ACC112 (cell line): Measurements from ENCODE around the gene RAD54L2.
"Not testable (repeated sequence)": the region's sequence is repeated elsewhere in the genome, so short reads cannot be mapped to it uniquely, and the experiment has no call there.

Source experiments
- H2AFZ ChIP-seq: fragments of 200-600 bp; sonication (generic); one replicate; pipeline ENCODE4 v1.6.0; 2017; ENCODE audit warnings: antibody characterized with exemption, low read length; ENCODE audit not compliant: unreplicated experiment
- H3K27ac ChIP-seq: fragments of 200-600 bp; sonication (generic); 2 replicates; pipeline ENCODE4 v1.5.1; 2014; ENCODE audit warnings: low read depth, mild to moderate bottlenecking, antibody characterized with exemption, low read length, moderate library complexity
- H3K27me3 ChIP-seq: fragments of 200-600 bp; sonication (generic); 2 replicates; pipeline ENCODE4 v1.6.1; 2014; ENCODE audit warnings: mild to moderate bottlenecking, antibody characterized with exemption, low read length, moderate library complexity, mixed read lengths; ENCODE audit not compliant: insufficient read depth
- H3K36me3 ChIP-seq: fragments of 200-600 bp; sonication (generic); 2 replicates; pipeline ENCODE4 v1.6.1; 2016; ENCODE audit warnings: mild to moderate bottlenecking, antibody characterized with exemption, low read length, moderate library complexity, mixed read lengths; ENCODE audit not compliant: insufficient read depth
- H3K4me1 ChIP-seq: fragments of 200-600 bp; sonication (generic); one replicate; pipeline ENCODE4 v1.6.1; 2016; ENCODE audit warnings: low read length, mixed read lengths; ENCODE audit not compliant: insufficient read depth, unreplicated experiment, control insufficient read depth
- H3K4me3 ChIP-seq: fragments of 200-600 bp; sonication (generic); 2 replicates; pipeline ENCODE4 v1.5.1; 2014; ENCODE audit warnings: mild to moderate bottlenecking, low read depth, low read length
- H3K79me2 ChIP-seq: fragments of 200-600 bp; sonication (generic); one replicate; pipeline ENCODE4 v1.6.0; 2016; ENCODE audit warnings: low read length; ENCODE audit not compliant: control insufficient read depth, unreplicated experiment, insufficient read depth

The RAD54L2 gene

GRCh38 chr3:51520906-51521730 is 17.4 kb upstream of the RAD54L2 start:
- not testable (repeated sequence) for H3K4me1 ChIP-seq, H2AFZ ChIP-seq, H3K4me3 ChIP-seq, H3K27me3 ChIP-seq, H3K27ac ChIP-seq, H3K36me3 ChIP-seq, H3K79me2 ChIP-seq

- peaks cover 9% of the 10 kb centered on the region; the same call in 1 of the 2 replicates for H3K27me3 ChIP-seq
- no peaks in the 10 kb centered on the region for H3K36me3 ChIP-seq
- no peaks in the 10 kb centered on the region for H3K4me1 ChIP-seq
- no peak overlapping the region for H3K27ac ChIP-seq
- H2AFZ ChIP-seq: no peak overlapping the region
- H3K4me3 ChIP-seq: no peak overlapping the region
- H3K79me2 ChIP-seq: no peaks in the 10 kb centered on the region
Observed at GRCh38 chr3:51522273-51522962, 16.1 kb upstream of the RAD54L2 start.

GRCh38 chr3:51524874-51525273 is 13.6 kb upstream of the RAD54L2 start:
- H3K27ac ChIP-seq, H3K36me3 ChIP-seq, H3K4me3 ChIP-seq, H3K79me2 ChIP-seq, H2AFZ ChIP-seq, H3K4me1 ChIP-seq: not testable (repeated sequence)
- peaks cover 10% of the 10 kb centered on the region; the same call in 1 of the 2 replicates for H3K27me3 ChIP-seq

DNA sequence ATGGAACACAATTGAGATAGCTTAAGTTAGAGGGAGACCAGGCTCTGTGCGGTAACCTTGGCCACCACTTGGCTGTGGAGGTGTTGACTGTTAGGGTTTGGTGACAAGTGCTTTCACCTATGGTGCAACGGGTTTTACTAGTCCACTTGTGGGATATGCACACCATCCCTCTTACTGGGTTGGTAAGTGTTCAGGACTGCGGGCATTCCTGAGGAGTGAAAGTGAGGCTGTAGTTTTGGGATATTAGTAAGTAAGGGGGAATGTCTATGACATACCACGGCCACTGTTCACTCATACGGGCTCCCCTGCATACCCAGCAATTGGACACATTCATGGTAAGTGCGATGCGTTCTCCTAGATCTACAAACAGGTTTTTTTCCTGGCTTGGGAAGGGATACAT is 8.0 kb upstream of the RAD54L2 start:
- Histone ChIP-seq H3K27ac (no peak overlapping the region), H3K27me3 (peaks cover 15% of the 10 kb centered on the region), H3K4me3 (no peak overlapping the region), H2AFZ (no peak overlapping the region), H3K79me2 (no peaks in the 10 kb centered on the region), H3K36me3 (no peaks in the 10 kb centered on the region), H3K4me1 (no peaks in the 10 kb centered on the region)

DNA sequence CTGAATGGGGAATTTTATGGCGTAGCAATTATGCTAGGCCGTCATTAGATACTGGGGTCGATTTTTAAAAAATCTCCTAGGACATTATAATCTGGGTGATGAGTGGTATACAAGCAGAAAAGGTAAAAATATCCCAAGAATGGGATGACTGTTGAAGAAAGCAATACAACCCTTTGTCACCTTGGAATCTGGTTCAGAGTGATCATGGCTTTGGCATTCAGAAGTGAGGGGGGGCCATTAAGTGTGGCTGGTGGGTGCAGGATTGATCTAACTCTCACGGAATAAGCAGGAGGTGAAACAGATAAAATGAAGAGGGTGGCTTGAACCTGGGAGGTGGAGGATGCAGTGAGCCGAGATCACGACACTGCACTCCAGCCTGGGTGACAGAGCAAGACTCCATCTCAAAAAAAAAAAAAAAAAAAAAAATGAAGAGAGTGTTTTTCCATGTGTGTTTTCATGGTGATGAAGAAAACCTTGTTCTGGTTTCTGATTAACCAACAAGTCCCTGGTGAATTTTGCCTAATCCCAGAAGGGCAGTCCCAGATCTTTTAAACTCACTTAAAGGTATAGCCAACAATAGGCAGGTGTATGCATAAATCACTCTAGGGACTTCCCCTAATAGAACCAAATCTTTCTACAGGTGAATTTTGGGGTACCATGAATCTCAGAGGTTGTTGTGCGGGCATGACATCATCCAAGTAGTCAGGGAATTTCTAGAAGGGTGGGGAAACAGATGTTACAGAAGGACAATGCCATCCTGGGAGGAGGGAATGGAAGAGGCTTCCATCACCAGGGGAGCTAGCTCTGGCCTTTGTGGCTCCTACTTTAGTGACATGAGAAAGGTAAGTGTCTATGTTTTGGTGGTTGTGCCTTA is 3.1 kb upstream of the RAD54L2 start:
- H3K79me2 ChIP-seq: peaks cover 21% of the 10 kb centered on the region
- H3K27me3 ChIP-seq: peaks cover 3% of the 10 kb centered on the region
- no peak overlapping the region for H2AFZ ChIP-seq
- no peaks in the 10 kb centered on the region for H3K36me3 ChIP-seq
- no peak overlapping the region for H3K27ac ChIP-seq
- H3K4me1 ChIP-seq: peaks cover 8% of the 10 kb centered on the region
- no peak overlapping the region for H3K4me3 ChIP-seq

GRCh38 chr3:51537631-51538030 is 888 bp upstream of the RAD54L2 start:
- peak overlapping the region; percentile 98 for H2AFZ ChIP-seq
- H3K27ac ChIP-seq, H3K27me3 ChIP-seq, H3K36me3 ChIP-seq: not testable (repeated sequence)
- peak overlapping the region; percentile 79 for H3K4me3 ChIP-seq
- H3K79me2 ChIP-seq: peaks cover 40% of the 10 kb centered on the region
- H3K4me1 ChIP-seq: peaks cover 11% of the 10 kb centered on the region

- H3K27me3 ChIP-seq: no peaks in the 10 kb centered on the region; the same call in 1 of the 2 replicates
- peaks cover 11% of the 10 kb centered on the region for H3K4me1 ChIP-seq
- H3K79me2 ChIP-seq: peaks cover 45% of the 10 kb centered on the region
- H3K4me3 ChIP-seq: peak overlapping the region; percentile 79
- peak overlapping the region; percentile 98 for H2AFZ ChIP-seq
- H3K27ac ChIP-seq: peak overlapping the region; percentile 6; the same call in 1 of the 2 replicates
- 0 out of 2 replicates have a peak, but pooled peaks cover 5% of the 10 kb centered on the region for H3K36me3 ChIP-seq
Observed at GRCh38 chr3:51538115-51538458, 432 bp upstream of the RAD54L2 start.

- H3K27ac ChIP-seq: peak overlapping the region; percentile 87
- no peaks in the 10 kb centered on the region for H3K27me3 ChIP-seq
- peaks cover 51% of the 10 kb centered on the region for H3K79me2 ChIP-seq
- peaks cover 11% of the 10 kb centered on the region for H3K4me1 ChIP-seq
- H3K36me3 ChIP-seq: 0 out of 2 replicates have a peak, but pooled peaks cover 5% of the 10 kb centered on the region
- peak overlapping the region; percentile 84 for H2AFZ ChIP-seq
- peak overlapping the region; percentile 79 for H3K4me3 ChIP-seq
Observed at GRCh38 chr3:51539291-51539941, 897 bp downstream of the RAD54L2 start.

DNA sequence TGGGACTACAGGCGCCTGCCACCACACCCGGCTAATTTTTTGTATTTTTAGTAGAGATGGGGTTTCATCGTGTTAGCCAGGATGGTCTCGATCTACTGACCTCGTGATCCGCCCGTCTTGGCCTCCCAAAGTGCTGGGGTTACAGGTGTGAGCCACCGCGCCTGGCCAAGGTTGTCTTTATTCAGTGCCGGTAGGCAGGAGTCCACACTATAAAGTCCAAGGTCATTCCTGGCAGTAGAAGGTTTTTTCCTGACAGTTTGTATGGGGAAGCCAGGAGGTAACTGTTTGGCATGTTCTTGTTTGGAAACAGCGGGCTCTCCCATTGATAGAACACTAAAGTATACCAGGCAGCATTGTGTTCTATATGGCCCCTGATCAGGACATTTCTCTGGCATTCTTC is 4.1 kb downstream of the RAD54L2 start:
- not testable (repeated sequence) for H3K27me3 ChIP-seq, H3K27ac ChIP-seq, H3K36me3 ChIP-seq, H3K4me3 ChIP-seq, H2AFZ ChIP-seq, H3K4me1 ChIP-seq
- peaks cover 52% of the 10 kb centered on the region for H3K79me2 ChIP-seq
